ENCODE results near the gene CYP46A1.

CYP46A1 gene

GRCh38 chr14:99691111-99691885 is 7.2 kb downstream of the CYP46A1 start:
- DNase-seq (ENCODE audit: low spot score) = no peak
- ChIA-PET CTCF (no interaction called here), POLR2A (ENCODE audit: low non-redundant PET) (no interaction called here)
- TF ChIP-seq CTCF (conservative IDR thresholded peaks at IDR 0.05; ENCODE audit: low read depth) = no peak
- no peak overlapping the region for H3K27ac ChIP-seq

- ChIA-PET POLR2A (ENCODE audit: low non-redundant PET) (interaction anchor here (0.6 kb wide), 1 partner anchor 27 kb away, joined by 5 read pairs; no protein-coding TSS in a partner anchor), CTCF (interaction anchor here (0.6 kb wide), 1 partner anchor 191 kb away, joined by 6 read pairs; no protein-coding TSS in a partner anchor)
- DNase-seq (ENCODE audit: low spot score) = no peak
- no peak for TF ChIP-seq CTCF (conservative IDR thresholded peaks at IDR 0.05; ENCODE audit: low read depth)
- H3K27ac ChIP-seq = no peak overlapping the region
Measured at GRCh38 chr14:99693918-99694317, 9.8 kb downstream of the CYP46A1 start.

GRCh38 chr14:99696929-99697328 is 12.8 kb downstream of the CYP46A1 start:
- TF ChIP-seq CTCF (conservative IDR thresholded peaks at IDR 0.05; ENCODE audit: low read depth) = no peak
- DNase-seq (ENCODE audit: low spot score) = no peak
- CTCF ChIA-PET = interaction anchor here (0.6 to 0.9 kb wide), 2 partner anchors 9 to 10 kb away, joined by 3 to 8 read pairs; no protein-coding TSS in a partner anchor
- POLR2A ChIA-PET (ENCODE audit: low non-redundant PET) = no interaction called here
- H3K27ac ChIP-seq = no peak overlapping the region

- no peak overlapping the region for H3K27ac ChIP-seq
- CTCF ChIA-PET = no interaction called here
- no peak for DNase-seq (ENCODE audit: low spot score)
- POLR2A ChIA-PET (ENCODE audit: low non-redundant PET) = no interaction called here
- TF ChIP-seq CTCF (conservative IDR thresholded peaks at IDR 0.05; ENCODE audit: low read depth) = no peak
Measured at GRCh38 chr14:99698236-99698635, 14.1 kb downstream of the CYP46A1 start.

GRCh38 chr14:99698642-99699041 is 14.5 kb downstream of the CYP46A1 start:
- DNase-seq (ENCODE audit: low spot score) = no peak
- ChIA-PET POLR2A (ENCODE audit: low non-redundant PET) (no interaction called here), CTCF (no interaction called here)
- H3K27ac ChIP-seq = no peak overlapping the region
- no peak for TF ChIP-seq CTCF (conservative IDR thresholded peaks at IDR 0.05; ENCODE audit: low read depth)

GRCh38 chr14:99699085-99699760 is 15.1 kb downstream of the CYP46A1 start:
- TF ChIP-seq CTCF (conservative IDR thresholded peaks at IDR 0.05; ENCODE audit: low read depth) = no peak
- CTCF ChIA-PET = no interaction called here
- POLR2A ChIA-PET (ENCODE audit: low non-redundant PET) = no interaction called here
- H3K27ac ChIP-seq = no peak overlapping the region
- no peak for DNase-seq (ENCODE audit: low spot score)

Data from RWPE1 (cell line).